Right lobe of liver (tissue), 4 donors: Measurements from ENCODE around the gene PLA2G3.

ENCODE experiments used
- CTCF ChIP-seq, 4 donors: fragments of 200-600 bp in 3 of 4; fragments of 450-650 bp in 1 of 4; IDR thresholded peaks; one replicate each; pipeline versions ENCODE4 v1.5.1 to v1.8.0; 2016 to 2022; ENCODE audit warnings: antibody characterized with exemption in 4 of 4, mild to moderate bottlenecking in 2 of 4
- POLR2A ChIP-seq: fragments of 450-650 bp; IDR thresholded peaks from one replicate; pipeline ENCODE4 v1.6.1; 2017; ENCODE audit warnings: antibody characterized with exemption, mild to moderate bottlenecking
- donor health status: DM: no; HTN: no; CAD: no.
- donor health status: DM: no; HTN: no; CAD: no.
- donor health status: DM: no; HTN: yes; CAD: no.

- TF ChIP-seq CTCF (IDR thresholded peaks at IDR 0.05): no peak
- no peak for TF ChIP-seq POLR2A
Observed at GRCh38 chr22:31126869-31127175, 13.5 kb downstream of the PLA2G3 start.
